HFFc6 (cell line): ENCODE measurements around the gene CRIP3. TPM values are rescaled to one million over a fixed set of nuclear protein-coding genes. Genes with fewer than 3 reads are reported as not detected.

Experiments used
- DNase-seq: peaks from one replicate; pipeline ENCODE4 v3.0.0-alpha.2; 2018
- H3K27ac Mint-ChIP-seq: 2 replicates; pipeline ENCODE4 v1.8.0; 2020; ENCODE audit warnings: mild to moderate bottlenecking, mixed read lengths
- H3K27me3 Mint-ChIP-seq: 2 replicates; pipeline ENCODE4 v1.8.0; 2021; ENCODE audit warnings: mild to moderate bottlenecking, moderate library complexity, mixed read lengths; ENCODE audit not compliant: insufficient read depth
- H3K36me3 Mint-ChIP-seq: 2 replicates; pipeline ENCODE4 v1.8.0; 2021; ENCODE audit warnings: low read depth, mixed read lengths
- H3K4me1 Mint-ChIP-seq: 2 replicates; pipeline ENCODE4 v1.8.0; 2020; ENCODE audit warnings: low read depth, mixed read lengths
- H3K4me3 Mint-ChIP-seq: 2 replicates; pipeline ENCODE4 v1.8.0; 2020; ENCODE audit warnings: mild to moderate bottlenecking, moderate library complexity, mixed read lengths
- H3K9me3 Mint-ChIP-seq: 2 replicates; pipeline ENCODE4 v1.8.0; 2020; ENCODE audit warnings: mild to moderate bottlenecking, mixed read lengths
- CTCF ChIP-seq: fragments of 200-600 bp; sonication (generic); IDR thresholded peaks from 2 replicates; pipeline ENCODE4 v1.5.0; 2021; ENCODE audit warnings: antibody characterized with exemption, mild to moderate bottlenecking
- total RNA-seq, 6 experiments: library from RNA; stranded (reverse); fragmentation: NEBNext Ultra II Directional; extraction: Animal tissue kit (Norgen Biotek cat#: 25700); gene quantifications; 2 replicates in 1 of 6; 3 replicates in 5 of 6; pipeline ENCODE4 v1.2.3, GENCODE V29; 2021

The CRIP3 gene
- total RNA-seq, 6 experiments from 2014 or later, result not detected

- Mint-ChIP-seq H3K27me3 (peaks cover 2% of the 10 kb centered on the region), H3K9me3 (no peaks in the 10 kb centered on the region), H3K36me3 (no peaks in the 10 kb centered on the region), H3K27ac (no peak overlapping the region), H3K4me1 (no peaks in the 10 kb centered on the region), H3K4me3 (no peak overlapping the region)
- DNase-seq, result no peak
- no peak for TF ChIP-seq CTCF
Measured at GRCh38 chr6:43331891-43332290, 23.3 kb upstream of the CRIP3 start.

- peaks cover 2% of the 10 kb centered on the region for H3K27me3 Mint-ChIP-seq
- TF ChIP-seq CTCF, result no peak
- H3K36me3 Mint-ChIP-seq, result no peaks in the 10 kb centered on the region
- no peak overlapping the region for H3K27ac Mint-ChIP-seq
- no peaks in the 10 kb centered on the region for H3K9me3 Mint-ChIP-seq
- DNase-seq, result no peak
- no peaks in the 10 kb centered on the region for H3K4me1 Mint-ChIP-seq
- H3K4me3 Mint-ChIP-seq, result no peak overlapping the region
Measured at GRCh38 chr6:43331470-43331869, 22.8 kb upstream of the CRIP3 start.

GRCh38 chr6:43328528-43328927 lies 19.9 kb upstream of the CRIP3 start:
- DNase-seq, result no peak
- Mint-ChIP-seq H3K4me3 (no peak overlapping the region), H3K27me3 (peaks cover 5% of the 10 kb centered on the region), H3K36me3 (no peaks in the 10 kb centered on the region), H3K9me3 (no peaks in the 10 kb centered on the region), H3K4me1 (no peaks in the 10 kb centered on the region), H3K27ac (no peak overlapping the region)
- no peak for TF ChIP-seq CTCF

- Mint-ChIP-seq H3K27me3 (peaks cover 3% of the 10 kb centered on the region), H3K27ac (no peak overlapping the region), H3K36me3 (no peaks in the 10 kb centered on the region), H3K4me1 (no peaks in the 10 kb centered on the region), H3K4me3 (no peak overlapping the region), H3K9me3 (no peaks in the 10 kb centered on the region)
- no peak for DNase-seq
- no peak for TF ChIP-seq CTCF
Measured at GRCh38 chr6:43325876-43326275, 17.2 kb upstream of the CRIP3 start.

- no peak for DNase-seq
- Mint-ChIP-seq H3K9me3 (no peaks in the 10 kb centered on the region), H3K4me3 (no peak overlapping the region), H3K27me3 (peaks cover 17% of the 10 kb centered on the region), H3K36me3 (no peaks in the 10 kb centered on the region), H3K4me1 (no peaks in the 10 kb centered on the region), H3K27ac (no peak overlapping the region)
- TF ChIP-seq CTCF, result no peak
Measured at GRCh38 chr6:43318011-43318410, 9.4 kb upstream of the CRIP3 start.

- H3K4me1 Mint-ChIP-seq, result peaks cover 4% of the 10 kb centered on the region; the same call in 1 of the 2 replicates
- no peak overlapping the region for H3K27ac Mint-ChIP-seq
- H3K4me3 Mint-ChIP-seq, result no peak overlapping the region
- H3K27me3 Mint-ChIP-seq, result peaks cover 23% of the 10 kb centered on the region
- H3K36me3 Mint-ChIP-seq, result no peaks in the 10 kb centered on the region
- DNase-seq, result no peak
- TF ChIP-seq CTCF, result no peak
- H3K9me3 Mint-ChIP-seq, result no peaks in the 10 kb centered on the region
Measured at GRCh38 chr6:43313813-43314212, 5.2 kb upstream of the CRIP3 start.
